Retinal pigment epithelial cell (primary cell): Measurements from ENCODE around the gene ZNF407.

Experiments used
- DNase-seq: peaks from one replicate; pipeline ENCODE4 v3.0.0-alpha.2; 2010; ENCODE audit warnings: low read depth
- H3K4me3 ChIP-seq: 2 replicates; pipeline ENCODE4 v1.5.1; 2011; ENCODE audit warnings: mild to moderate bottlenecking, low read length, control low read depth, moderate library complexity
- TF ChIP-seq, protein P1 (sequence below): conservative IDR thresholded peaks from 2 replicates; pipeline ENCODE4 v1.5.1; 2011; ENCODE audit warnings: low read depth, low read length, control low read depth, inconsistent platforms

ZNF407 gene

DNA sequence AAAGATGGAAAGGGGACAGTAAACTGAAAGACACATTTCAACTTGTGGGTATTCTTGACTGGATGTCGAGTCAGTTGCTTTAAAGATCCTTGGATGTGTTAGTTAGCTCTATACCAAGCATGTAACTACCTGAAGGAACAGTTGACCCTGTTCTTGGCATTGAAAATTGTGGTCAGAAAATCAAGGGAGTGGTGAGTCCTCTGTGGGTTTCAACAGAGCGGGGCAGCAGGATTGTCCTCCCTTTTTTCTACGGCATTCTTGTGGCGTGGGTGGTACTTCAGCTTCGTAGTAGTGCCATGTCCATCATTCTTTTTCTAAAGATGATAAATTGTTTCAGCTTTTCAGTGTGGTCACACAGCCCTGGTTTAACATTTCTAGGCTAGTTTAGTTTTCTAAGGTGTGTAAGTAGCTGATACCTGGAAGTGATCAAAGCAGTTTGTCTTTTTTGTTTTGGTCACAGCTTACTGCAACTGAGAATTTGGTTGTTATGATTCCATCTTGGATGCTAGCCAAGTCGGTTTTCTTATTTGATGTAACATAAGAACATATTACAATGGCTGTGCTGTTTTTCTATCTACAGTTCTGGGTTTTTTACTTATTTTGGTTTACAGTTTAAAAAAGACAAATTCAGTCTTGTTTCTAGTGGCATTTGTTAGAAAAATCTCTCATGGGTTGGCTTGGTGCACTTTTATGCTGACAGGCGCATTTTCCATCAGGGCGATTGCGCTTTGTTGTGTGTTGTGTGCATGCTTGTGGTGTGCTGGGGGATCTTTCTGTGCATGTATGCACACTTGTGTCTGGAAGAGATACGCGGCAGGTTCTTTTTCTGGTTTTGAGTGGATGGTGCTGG is 84.7 kb downstream of the ZNF407 start:
- TF ChIP-seq, protein P1, sequence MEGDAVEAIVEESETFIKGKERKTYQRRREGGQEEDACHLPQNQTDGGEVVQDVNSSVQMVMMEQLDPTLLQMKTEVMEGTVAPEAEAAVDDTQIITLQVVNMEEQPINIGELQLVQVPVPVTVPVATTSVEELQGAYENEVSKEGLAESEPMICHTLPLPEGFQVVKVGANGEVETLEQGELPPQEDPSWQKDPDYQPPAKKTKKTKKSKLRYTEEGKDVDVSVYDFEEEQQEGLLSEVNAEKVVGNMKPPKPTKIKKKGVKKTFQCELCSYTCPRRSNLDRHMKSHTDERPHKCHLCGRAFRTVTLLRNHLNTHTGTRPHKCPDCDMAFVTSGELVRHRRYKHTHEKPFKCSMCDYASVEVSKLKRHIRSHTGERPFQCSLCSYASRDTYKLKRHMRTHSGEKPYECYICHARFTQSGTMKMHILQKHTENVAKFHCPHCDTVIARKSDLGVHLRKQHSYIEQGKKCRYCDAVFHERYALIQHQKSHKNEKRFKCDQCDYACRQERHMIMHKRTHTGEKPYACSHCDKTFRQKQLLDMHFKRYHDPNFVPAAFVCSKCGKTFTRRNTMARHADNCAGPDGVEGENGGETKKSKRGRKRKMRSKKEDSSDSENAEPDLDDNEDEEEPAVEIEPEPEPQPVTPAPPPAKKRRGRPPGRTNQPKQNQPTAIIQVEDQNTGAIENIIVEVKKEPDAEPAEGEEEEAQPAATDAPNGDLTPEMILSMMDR = no peak
- DNase-seq = no peak
- no peak overlapping the region for H3K4me3 ChIP-seq

GRCh38 chr18:74682991-74683297 is 85.3 kb downstream of the ZNF407 start:
- peak; percentile 6 for DNase-seq
- no peak overlapping the region for H3K4me3 ChIP-seq
- TF ChIP-seq, protein P1 = no peak

- TF ChIP-seq, protein P1 = no peak
- no peak for DNase-seq
- H3K4me3 ChIP-seq = no peak overlapping the region
These were observed 85.9 kb downstream of the ZNF407 start for GRCh38 chr18:74683573-74683972.

DNA sequence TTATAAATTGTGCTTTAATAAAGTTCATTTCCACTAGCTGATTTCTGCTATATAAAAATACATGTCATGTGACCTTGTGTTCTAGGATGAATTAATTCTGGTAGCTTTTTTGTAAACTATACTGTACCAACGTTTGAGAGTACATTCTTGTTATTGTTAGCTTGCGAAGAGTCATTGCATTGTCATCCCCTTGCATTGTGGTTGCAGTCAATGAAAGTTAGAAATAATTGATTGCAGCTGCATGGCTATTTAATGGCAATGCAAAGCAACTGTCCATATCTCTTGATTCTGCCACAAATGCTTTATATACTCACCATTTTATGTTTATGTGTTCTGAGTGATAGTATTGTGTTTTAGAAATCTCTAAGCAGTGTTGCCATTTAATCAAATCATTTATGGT is 91.6 kb downstream of the ZNF407 start:
- no peak overlapping the region for H3K4me3 ChIP-seq
- DNase-seq = no peak
- TF ChIP-seq, protein P1 = no peak

DNA sequence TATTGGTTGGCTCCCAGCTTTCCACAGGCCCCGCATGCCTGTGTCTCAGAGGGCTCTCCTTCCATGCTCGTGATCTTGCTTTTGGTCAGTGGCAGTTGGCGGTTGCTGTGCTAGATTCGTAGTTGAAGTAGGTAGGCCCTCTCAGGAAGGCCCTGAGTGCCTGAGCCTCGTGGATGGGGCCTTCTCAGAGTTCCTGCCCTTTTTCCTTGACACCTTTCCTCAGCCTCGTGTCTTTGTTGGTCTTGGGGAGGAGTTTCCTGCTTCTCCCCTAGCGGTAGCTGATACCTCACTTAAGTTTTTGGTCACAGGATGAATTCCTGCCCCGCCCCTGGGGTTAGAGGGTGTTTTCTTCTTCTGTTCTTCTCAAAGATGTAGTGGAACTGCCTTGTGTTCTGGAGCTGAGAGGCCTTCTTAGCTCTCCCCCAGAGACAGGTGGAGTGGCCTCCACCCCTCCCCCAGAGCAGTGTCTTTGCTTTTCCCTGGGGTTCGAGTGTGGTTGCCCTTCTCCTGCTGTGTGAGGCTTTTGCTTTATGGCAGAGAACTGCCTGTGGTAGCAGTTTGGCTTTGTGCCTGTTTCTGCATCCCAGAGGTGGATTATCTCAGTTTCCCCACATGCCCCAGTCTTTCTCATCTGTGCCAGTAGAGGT is 94.8 kb downstream of the ZNF407 start:
- no peak for DNase-seq
- TF ChIP-seq, protein P1 = no peak
- no peak overlapping the region for H3K4me3 ChIP-seq

DNA sequence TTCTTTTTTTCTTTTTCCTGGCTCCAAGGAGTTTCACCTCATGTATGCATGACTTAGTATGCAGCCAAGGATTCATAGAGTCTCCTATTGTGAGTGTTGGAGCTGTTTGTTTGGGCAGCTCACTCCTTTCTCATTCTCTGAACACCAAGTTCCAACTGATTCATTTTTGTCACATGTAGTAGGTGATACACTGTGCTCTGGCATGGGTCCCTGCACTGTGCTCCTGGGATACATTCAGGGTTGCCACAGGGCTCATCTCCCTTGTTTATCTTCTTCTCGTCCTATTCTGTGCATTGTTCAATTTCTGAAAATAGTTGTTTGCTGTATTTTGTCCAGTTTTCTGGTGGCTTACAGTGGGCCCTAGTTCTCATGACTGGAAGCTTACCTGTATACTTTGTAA is 96.8 kb downstream of the ZNF407 start:
- no peak overlapping the region for H3K4me3 ChIP-seq
- DNase-seq = no peak
- TF ChIP-seq, protein P1 = no peak

- DNase-seq = no peak
- H3K4me3 ChIP-seq = no peak overlapping the region
- TF ChIP-seq, protein P1 = no peak
These were observed 97.5 kb downstream of the ZNF407 start for GRCh38 chr18:74695170-74695569.
